H1 (cell line): ENCODE measurements around the gene MACROD2. TPM values are rescaled to one million over a fixed set of nuclear protein-coding genes. Genes with fewer than 3 reads are reported as not detected.

Experiments used
- CTCF ChIA-PET: fragments of 300-600 bp; sonication (Branson Sonifier 250); formaldehyde crosslinking; loops from one replicate; lab custom pipeline; 2021; ENCODE audit not compliant: partially characterized antibody; lab: Charles Lee
- POLR2A ChIA-PET: fragments of 300-600 bp; sonication (Branson Sonifier 250); formaldehyde crosslinking; loops from one replicate; lab custom pipeline; 2021; ENCODE audit warnings: inconsistent platforms; ENCODE audit not compliant: partially characterized antibody; lab: Charles Lee
- DNase-seq, 2 experiments: peaks; one replicate each; pipeline versions ENCODE4 v3.0.0 to v3.0.0-alpha.2; 2010 to 2022; ENCODE audit warnings: low spot score in 2 of 2, low read depth in 1 of 2, mixed read lengths in 1 of 2
- FAIRE-seq: peaks from 2 replicates; lab custom pipeline; 2011; peaks lifted over from hg19 to GRCh38; lab: Jason Lieb, UNC
- H2AFZ ChIP-seq: 2 replicates; pipeline ENCODE4 v1.8.1; 2012; ENCODE audit warnings: low read length, inconsistent platforms
- H2AK5ac ChIP-seq: 2 replicates; pipeline ENCODE4 v1.6.1; 2013; ENCODE audit warnings: low read depth, low read length
- H2BK120ac ChIP-seq: replicated peaks from 2 replicates; pipeline ENCODE3; 2013; ENCODE audit warnings: low read depth, low read length, inconsistent platforms
- H2BK12ac ChIP-seq: 2 replicates; pipeline ENCODE4 v1.6.1; 2013; ENCODE audit warnings: low read depth, low read length
- H2BK15ac ChIP-seq: 2 replicates; pipeline ENCODE4 v1.6.1; 2013; ENCODE audit warnings: low read length
- H2BK20ac ChIP-seq: 2 replicates; pipeline ENCODE4 v1.6.1; 2013; ENCODE audit warnings: low read length
- H2BK5ac ChIP-seq: 2 replicates; pipeline ENCODE4 v1.6.1; 2013; ENCODE audit warnings: low read depth, low read length
- H3K14ac ChIP-seq: 2 replicates; pipeline ENCODE4 v1.6.1; 2013; ENCODE audit warnings: inconsistent platforms; ENCODE audit not compliant: insufficient read length
- H3K18ac ChIP-seq: 2 replicates; pipeline ENCODE4 v1.6.1; 2013; ENCODE audit warnings: low read length; ENCODE audit errors: extremely low read depth
- H3K23ac ChIP-seq: 2 replicates; pipeline ENCODE4 v1.6.1; 2013; ENCODE audit warnings: inconsistent platforms; ENCODE audit not compliant: insufficient read length
- H3K23me2 ChIP-seq: 2 replicates; pipeline ENCODE4 v1.6.1; 2013; ENCODE audit warnings: low read depth, low read length
- H3K27ac ChIP-seq: 2 replicates; pipeline ENCODE4 v1.6.1; 2011; ENCODE audit warnings: low read depth, low read length, inconsistent platforms
- H3K27me3 ChIP-seq, 4 experiments: replicated peaks in 1 of 4; 1 replicate in 1 of 4; 2 replicates in 3 of 4; pipeline versions ENCODE4 v1.6.1 to v1.8.1; 2011 to 2013; ENCODE audit warnings: low read length in 3 of 4, mild to moderate bottlenecking in 3 of 4, inconsistent platforms in 2 of 4, mixed read lengths in 2 of 4, moderate library complexity in 1 of 4; ENCODE audit not compliant: control insufficient read depth in 3 of 4, insufficient read depth in 3 of 4; ENCODE audit errors: extremely low read depth in 1 of 4
- H3K36me3 ChIP-seq, 4 experiments: 2 replicates each; pipeline versions ENCODE4 v1.6.1 to v1.8.1; 2011 to 2013; ENCODE audit warnings: mild to moderate bottlenecking in 4 of 4, low read length in 3 of 4, moderate library complexity in 2 of 4, control low read depth in 1 of 4, inconsistent platforms in 1 of 4; ENCODE audit not compliant: insufficient read depth in 4 of 4, control insufficient read depth in 2 of 4
- H3K4ac ChIP-seq: replicated peaks from 2 replicates; pipeline ENCODE3; 2013; ENCODE audit warnings: low read length, low read depth, mixed read lengths, inconsistent platforms; ENCODE audit not compliant: insufficient read length
- H3K4me1 ChIP-seq, 4 experiments: replicated peaks in 1 of 4; 1 replicate in 1 of 4; 2 replicates in 3 of 4; pipeline versions ENCODE4 v1.6.1 to v1.8.1; 2011 to 2013; ENCODE audit warnings: low read length in 3 of 4, inconsistent platforms in 2 of 4, mixed read lengths in 1 of 4; ENCODE audit not compliant: insufficient read depth in 4 of 4, control insufficient read depth in 3 of 4
- H3K4me2 ChIP-seq, 2 experiments: 2 replicates each; pipeline versions ENCODE4 v1.6.1 to v1.8.1; 2011 to 2013; ENCODE audit warnings: low read depth in 2 of 2, low read length in 2 of 2, control low read depth in 1 of 2, inconsistent platforms in 1 of 2, mild to moderate bottlenecking in 1 of 2; ENCODE audit not compliant: insufficient read depth in 1 of 2
- H3K4me3 ChIP-seq, 4 experiments: fragments of 200-600, 300-600 bp in 1 of 4; sonication (generic), shearing (Covaris generic), sonication (Bioruptor Twin) in 1 of 4; 2 replicates each; pipeline versions ENCODE4 v1.5.1 to v1.8.1; 2011 to 2016; ENCODE audit warnings: low read length in 4 of 4, low read depth in 3 of 4, control low read depth in 2 of 4, inconsistent platforms in 2 of 4, mild to moderate bottlenecking in 2 of 4, mixed read lengths in 1 of 4, moderate library complexity in 1 of 4; ENCODE audit not compliant: insufficient read depth in 2 of 4; ENCODE audit errors: extremely low read depth in 1 of 4
- H3K56ac ChIP-seq: replicated peaks from 2 replicates; pipeline ENCODE3; 2013; ENCODE audit warnings: low read depth, mild to moderate bottlenecking, mixed read lengths, low read length, inconsistent platforms; ENCODE audit not compliant: insufficient read length
- H3K79me1 ChIP-seq: 2 replicates; pipeline ENCODE4 v1.6.1; 2013; ENCODE audit warnings: low read depth, low read length, control low read depth
- H3K79me2 ChIP-seq, 2 experiments: 2 replicates each; pipeline versions ENCODE4 v1.6.1 to v1.8.1; 2012 to 2013; ENCODE audit warnings: low read length in 2 of 2, mild to moderate bottlenecking in 2 of 2, inconsistent platforms in 1 of 2; ENCODE audit not compliant: insufficient read depth in 2 of 2, control insufficient read depth in 1 of 2
- H3K9ac ChIP-seq, 4 experiments: replicated peaks in 1 of 4; 1 replicate in 1 of 4; 2 replicates in 3 of 4; pipeline versions ENCODE4 v1.6.1 to v1.8.1; 2011 to 2013; ENCODE audit warnings: low read depth in 3 of 4, low read length in 3 of 4, control low read depth in 2 of 4, mild to moderate bottlenecking in 2 of 4, moderate library complexity in 2 of 4, inconsistent platforms in 1 of 4; ENCODE audit errors: extremely low read depth in 1 of 4
- H3K9me3 ChIP-seq, 2 experiments: 2 replicates each; pipeline versions ENCODE4 v1.6.1 to v1.8.1; 2012 to 2013; ENCODE audit warnings: mild to moderate bottlenecking in 2 of 2, moderate library complexity in 2 of 2, control low read depth in 1 of 2, inconsistent platforms in 1 of 2, low read depth in 1 of 2, low read length in 1 of 2, mixed read lengths in 1 of 2; ENCODE audit not compliant: insufficient read depth in 2 of 2
- H4K20me1 ChIP-seq, 2 experiments: replicated peaks in 1 of 2; 2 replicates each; pipeline versions ENCODE3 to v1.8.1; 2011 to 2013; ENCODE audit warnings: inconsistent platforms in 2 of 2, low read length in 2 of 2, mild to moderate bottlenecking in 1 of 2; ENCODE audit not compliant: insufficient read depth in 2 of 2, control insufficient read depth in 1 of 2
- H4K5ac ChIP-seq: 2 replicates; pipeline ENCODE4 v1.6.1; 2013; ENCODE audit warnings: low read length, low read depth, mixed read lengths, inconsistent platforms; ENCODE audit not compliant: insufficient read length
- H4K8ac ChIP-seq: 2 replicates; pipeline ENCODE4 v1.8.0; 2013; ENCODE audit warnings: mild to moderate bottlenecking, moderate library complexity, low read length, inconsistent platforms; ENCODE audit not compliant: insufficient read depth; ENCODE audit errors: extremely low read depth
- H4K91ac ChIP-seq: replicated peaks from 2 replicates; pipeline ENCODE3; 2013; ENCODE audit warnings: low read length, mixed read lengths, inconsistent platforms; ENCODE audit not compliant: insufficient read length
- CREB1 ChIP-seq: IDR thresholded peaks from 2 replicates; pipeline ENCODE4 v1.6.1; 2012; ENCODE audit warnings: inconsistent platforms
- EGR1 ChIP-seq: IDR thresholded peaks from 2 replicates; pipeline ENCODE4 v1.6.1; 2011; ENCODE audit warnings: low read depth, low read length, borderline replicate concordance
- HDAC2 ChIP-seq, 2 experiments: fragments of 300-600 bp in 1 of 2; sonication (generic) in 1 of 2; IDR thresholded peaks; 2 replicates each; pipeline ENCODE4 v1.6.1; 2011 to 2012; ENCODE audit warnings: low read depth in 2 of 2, low read length in 2 of 2, mild to moderate bottlenecking in 2 of 2, moderate library complexity in 2 of 2, borderline replicate concordance in 1 of 2, inconsistent platforms in 1 of 2
- HDAC6 ChIP-seq: IDR thresholded peaks from one replicate; pipeline ENCODE4 v1.7.1; 2012; ENCODE audit warnings: low read depth, mild to moderate bottlenecking, inconsistent platforms, low read length, moderate library complexity
- POLR2A ChIP-seq, 2 experiments: IDR thresholded peaks; 1 replicate in 1 of 2; 2 replicates in 1 of 2; pipeline ENCODE4 v1.6.1; 2011; ENCODE audit warnings: low read depth in 2 of 2, low read length in 2 of 2, mild to moderate bottlenecking in 2 of 2; ENCODE audit errors: control extremely low read depth in 1 of 2
- SAP30 ChIP-seq: fragments of 300-600 bp; sonication (generic); IDR thresholded peaks from 2 replicates; pipeline ENCODE4 v1.7.1; 2012; ENCODE audit warnings: low read length, moderate library complexity, mild to moderate bottlenecking, inconsistent platforms; ENCODE audit not compliant: insufficient read depth, insufficient replicate concordance
- SP4 ChIP-seq: IDR thresholded peaks from 2 replicates; pipeline ENCODE4 v1.6.1; 2012; ENCODE audit warnings: low read length, inconsistent platforms
- WGBS, 2 experiments: shearing (Covaris generic) in 1 of 2; methylation state at CpG; one replicate each; pipeline versions ENCODE4 v1.1.6 to v1.1.7; 2013 to 2015; ENCODE audit warnings: low lambda C conversion rate in 2 of 2, mixed read lengths in 2 of 2, inconsistent platforms in 1 of 2, low coverage in 1 of 2, missing lambda C conversion rate in 1 of 2; ENCODE audit not compliant: insufficient replicate concordance in 2 of 2, insufficient coverage in 1 of 2, insufficient read length in 1 of 2; ENCODE audit errors: extremely low coverage in 1 of 2, missing lambda C conversion rate in 1 of 2; 5-methylcytosine and 5-hydroxymethylcytosine counted together
- polyA plus RNA-seq, 7 experiments: library from polyadenylated mRNA; depleted of rRNA in 3 of 7; stranded (reverse) in 5 of 7; unstranded in 2 of 7; fragments of >200 nt in 5 of 7; fragments of 200-250 nt in 2 of 7; gene quantifications; 1 replicate in 5 of 7; 2 replicates in 1 of 7; 4 replicates in 1 of 7; pipeline versions ENCODE4 v1.2.1 to v1.2.3, GENCODE V29; 2011 to 2013; ENCODE audit warnings: missing spikeins in 2 of 7, mixed read lengths in 2 of 7
- total RNA-seq: library from RNA; stranded (reverse); fragmentation: NEBNext Ultra II Directional; extraction: Animal tissue kit (Norgen Biotek cat#: 25700); gene quantifications from 2 replicates; pipeline ENCODE4 v1.2.1, GENCODE V29; 2021
- TF ChIP-seq, protein P1 (sequence below): IDR thresholded peaks from 2 replicates; pipeline ENCODE4 v1.6.1; 2012; ENCODE audit warnings: low read length, inconsistent platforms

The MACROD2 gene
- total and polyA plus RNA-seq, 2 of the 8 experiments (the other 6 are each of a cell fraction or from before 2014, with no cell fraction given): 0.70 to 3.9 TPM

GRCh38 chr20:15359056-15359455 lies 1363.7 kb downstream of the MACROD2 start:
- no peak overlapping the region for H3K23ac ChIP-seq
- no peaks in the 10 kb centered on the region for H3K36me3 ChIP-seq
- H4K8ac ChIP-seq: no peak overlapping the region
- no peaks in the 10 kb centered on the region for H3K23me2 ChIP-seq
- H2AK5ac ChIP-seq: no peak overlapping the region
- H3K4me2 ChIP-seq: no peak overlapping the region
- no peaks in the 10 kb centered on the region for H3K9me3 ChIP-seq
- H3K27ac ChIP-seq: no peak overlapping the region
- H3K4me3 ChIP-seq: no peak overlapping the region
- H4K91ac ChIP-seq: no peak overlapping the region
- no peak overlapping the region for H2BK120ac ChIP-seq
- DNase-seq: no peak
- H3K14ac ChIP-seq: no peak overlapping the region
- ChIA-PET CTCF (interaction anchor here (0.5 kb wide), 1 partner anchor 29 kb away, joined by 3 read pairs; no protein-coding TSS in a partner anchor), POLR2A (no interaction called here)
- TF ChIP-seq HDAC6 (no peak), POLR2A (IDR thresholded peaks at IDR 0.05; ENCODE audit: control extremely low read depth in 1 of 2, low read depth in 2 of 2, low read length in 2 of 2) (no peak), EGR1 (no peak), SAP30 (no peak), HDAC2 (IDR thresholded peaks at IDR 0.05; ENCODE audit: borderline replicate concordance in 1 of 2, low read depth in 2 of 2, low read length in 2 of 2) (no peak), SP4 (no peak), CREB1 (no peak)
- TF ChIP-seq, protein P1, sequence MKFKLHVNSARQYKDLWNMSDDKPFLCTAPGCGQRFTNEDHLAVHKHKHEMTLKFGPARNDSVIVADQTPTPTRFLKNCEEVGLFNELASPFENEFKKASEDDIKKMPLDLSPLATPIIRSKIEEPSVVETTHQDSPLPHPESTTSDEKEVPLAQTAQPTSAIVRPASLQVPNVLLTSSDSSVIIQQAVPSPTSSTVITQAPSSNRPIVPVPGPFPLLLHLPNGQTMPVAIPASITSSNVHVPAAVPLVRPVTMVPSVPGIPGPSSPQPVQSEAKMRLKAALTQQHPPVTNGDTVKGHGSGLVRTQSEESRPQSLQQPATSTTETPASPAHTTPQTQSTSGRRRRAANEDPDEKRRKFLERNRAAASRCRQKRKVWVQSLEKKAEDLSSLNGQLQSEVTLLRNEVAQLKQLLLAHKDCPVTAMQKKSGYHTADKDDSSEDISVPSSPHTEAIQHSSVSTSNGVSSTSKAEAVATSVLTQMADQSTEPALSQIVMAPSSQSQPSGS: no peak
- no peaks in the 10 kb centered on the region for H3K79me1 ChIP-seq
- no peak overlapping the region for H3K9ac ChIP-seq
- H3K18ac ChIP-seq: no peak overlapping the region
- no peak overlapping the region for H2BK12ac ChIP-seq
- H2AFZ ChIP-seq: no peak overlapping the region
- WGBS, 2 experiments: 90% methylated on average over 2 of the region's 2 CpGs; no CpG with 5 or more reads in 1 of the 2 experiments
- no peak overlapping the region for H2BK15ac ChIP-seq
- H3K79me2 ChIP-seq: no peaks in the 10 kb centered on the region
- H3K4ac ChIP-seq: no peak overlapping the region
- H2BK5ac ChIP-seq: no peak overlapping the region
- no peaks in the 10 kb centered on the region for H3K27me3 ChIP-seq
- FAIRE-seq: no peak
- no peak overlapping the region for H4K5ac ChIP-seq
- no peak overlapping the region for H2BK20ac ChIP-seq
- no peaks in the 10 kb centered on the region for H4K20me1 ChIP-seq
- no peak overlapping the region for H3K56ac ChIP-seq
- peaks cover 0 to 3% (median 0%) of the 10 kb centered on the region in 4 experiments; a peak in 2 of 7 replicates for H3K4me1 ChIP-seq
